Fibroblast of pulmonary artery (primary cell): Measurements from ENCODE around the gene SUGCT.
A peak's percentile ranks its signal among the peaks of the same experiment; 100 is the strongest.

Source experiments
- DNase-seq: peaks from one replicate; pipeline ENCODE4 v3.0.0-alpha.2; 2010; ENCODE audit warnings: low read depth
- H3K4me3 ChIP-seq: replicated peaks from 2 replicates; pipeline ENCODE4 v1.5.1; 2011; ENCODE audit warnings: low read depth, mild to moderate bottlenecking, control low read depth, low read length, moderate library complexity
- TF ChIP-seq, protein P1 (sequence below): IDR thresholded peaks from 2 replicates; pipeline ENCODE4 v1.5.1; 2011; ENCODE audit warnings: mild to moderate bottlenecking, control low read depth, low read length, inconsistent platforms; ENCODE audit errors: missing control alignments

SUGCT gene

DNA sequence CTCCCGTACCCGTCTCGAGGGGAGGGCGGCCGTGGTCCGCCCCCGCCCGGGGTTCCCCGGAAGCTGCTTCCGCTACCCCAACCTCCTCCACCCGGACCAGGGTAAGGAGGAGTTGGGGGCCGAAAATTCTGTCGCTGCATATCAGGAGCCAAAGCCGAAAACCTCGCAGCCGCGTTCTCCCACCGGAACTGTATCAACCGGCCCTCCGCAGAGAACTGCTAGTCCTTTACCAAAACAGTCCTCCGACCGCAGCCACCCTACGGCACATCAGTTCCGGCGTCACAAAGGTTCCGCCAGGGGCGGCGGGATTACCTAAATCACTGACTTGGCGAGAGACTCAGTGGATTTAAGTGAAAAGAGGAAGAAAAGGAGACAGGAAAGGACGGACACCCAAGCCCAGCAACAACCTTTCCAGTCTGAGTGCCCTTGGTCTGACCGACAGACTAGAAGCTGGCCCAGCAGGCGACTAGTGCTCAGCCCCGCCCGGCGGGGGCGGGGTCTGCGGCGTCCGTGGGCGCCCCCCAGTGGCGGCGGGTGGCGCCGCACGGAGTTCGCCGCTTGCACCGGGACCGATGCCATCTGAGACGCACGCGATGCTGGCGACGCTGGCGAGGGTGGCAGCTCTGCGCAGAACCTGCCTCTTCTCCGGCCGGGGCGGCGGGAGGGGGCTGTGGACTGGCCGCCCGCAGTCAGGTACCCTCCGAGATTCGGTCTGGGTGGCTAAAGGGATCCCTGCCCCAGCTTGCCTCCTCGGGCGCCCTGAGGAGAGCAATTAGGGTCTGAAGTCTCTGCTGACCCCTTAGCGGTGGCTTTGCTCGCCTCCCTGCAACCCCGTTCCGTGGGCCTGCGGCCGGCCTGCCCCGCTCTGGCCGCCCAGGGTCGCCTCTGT, at the start of gene SUGCT, which contains the start of gene MPLKIP:
TSS of gene SUGCT (plus strand) at position 578 of the 889 bp plus-strand sequence.
TSS of gene MPLKIP (minus strand) at position 195 of the 889 bp plus-strand sequence. CDS start at position 140, 55 bp downstream.
- peak; percentile 91 for DNase-seq
- peak within 1 kb of the TSS; percentile 95 for H3K4me3 ChIP-seq
- TF ChIP-seq, protein P1, sequence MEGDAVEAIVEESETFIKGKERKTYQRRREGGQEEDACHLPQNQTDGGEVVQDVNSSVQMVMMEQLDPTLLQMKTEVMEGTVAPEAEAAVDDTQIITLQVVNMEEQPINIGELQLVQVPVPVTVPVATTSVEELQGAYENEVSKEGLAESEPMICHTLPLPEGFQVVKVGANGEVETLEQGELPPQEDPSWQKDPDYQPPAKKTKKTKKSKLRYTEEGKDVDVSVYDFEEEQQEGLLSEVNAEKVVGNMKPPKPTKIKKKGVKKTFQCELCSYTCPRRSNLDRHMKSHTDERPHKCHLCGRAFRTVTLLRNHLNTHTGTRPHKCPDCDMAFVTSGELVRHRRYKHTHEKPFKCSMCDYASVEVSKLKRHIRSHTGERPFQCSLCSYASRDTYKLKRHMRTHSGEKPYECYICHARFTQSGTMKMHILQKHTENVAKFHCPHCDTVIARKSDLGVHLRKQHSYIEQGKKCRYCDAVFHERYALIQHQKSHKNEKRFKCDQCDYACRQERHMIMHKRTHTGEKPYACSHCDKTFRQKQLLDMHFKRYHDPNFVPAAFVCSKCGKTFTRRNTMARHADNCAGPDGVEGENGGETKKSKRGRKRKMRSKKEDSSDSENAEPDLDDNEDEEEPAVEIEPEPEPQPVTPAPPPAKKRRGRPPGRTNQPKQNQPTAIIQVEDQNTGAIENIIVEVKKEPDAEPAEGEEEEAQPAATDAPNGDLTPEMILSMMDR: peak; percentile 42

DNA sequence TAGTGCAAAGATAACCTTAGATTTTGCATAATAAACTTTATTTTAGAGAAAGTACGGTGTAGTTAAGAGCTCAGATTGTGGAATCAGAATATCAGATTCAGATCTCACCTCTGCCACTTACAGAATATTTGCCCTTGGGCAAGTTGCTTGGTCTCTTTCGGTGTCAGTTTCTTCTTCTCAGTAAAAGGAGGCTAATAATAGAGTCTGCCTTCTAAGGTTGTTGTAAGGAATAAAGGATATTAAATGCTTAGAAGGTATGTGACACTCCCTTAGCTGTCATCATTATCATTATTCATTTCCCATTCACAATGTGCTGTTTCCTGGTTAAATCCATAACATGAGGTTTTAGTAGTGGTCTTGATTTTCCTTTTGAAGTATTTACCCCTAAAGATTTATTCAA, 42.6 kb upstream of the SUGCT start:
- H3K4me3 ChIP-seq: no peak overlapping the region
- TF ChIP-seq, protein P1: no peak
- no peak for DNase-seq

DNA sequence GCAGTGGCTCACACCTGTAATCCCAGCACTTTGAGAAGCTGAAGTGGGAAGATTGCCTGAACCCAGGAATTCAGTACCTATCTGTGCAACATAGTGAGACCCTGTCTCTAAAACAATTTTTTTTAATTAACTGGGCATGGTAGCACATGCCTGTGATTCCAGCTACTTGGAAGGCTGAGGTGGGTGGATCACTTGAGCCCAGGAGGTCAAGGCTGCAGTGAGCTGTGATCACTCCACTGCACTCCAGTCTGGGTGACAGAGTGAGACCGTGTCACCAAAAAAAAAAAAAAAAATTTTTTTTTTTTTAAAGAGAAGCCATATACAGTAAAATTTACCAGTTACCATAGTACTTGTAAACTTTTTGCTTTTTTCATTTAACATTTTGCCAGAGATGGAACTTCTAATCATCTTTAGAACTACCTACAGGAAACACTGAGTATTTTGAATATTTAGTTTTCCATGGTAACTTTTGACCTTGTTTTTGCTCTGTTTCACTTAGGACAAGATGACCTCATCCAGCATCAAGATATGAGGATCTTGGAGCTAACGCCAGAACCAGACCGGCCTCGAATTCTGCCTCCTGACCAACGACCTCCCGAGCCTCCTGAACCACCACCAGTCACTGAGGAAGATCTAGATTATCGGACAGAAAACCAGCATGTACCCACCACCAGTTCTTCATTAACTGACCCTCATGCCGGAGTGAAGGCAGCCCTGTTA, 41.0 kb upstream of the SUGCT start:
- DNase-seq: no peak
- TF ChIP-seq, protein P1: no peak

DNA sequence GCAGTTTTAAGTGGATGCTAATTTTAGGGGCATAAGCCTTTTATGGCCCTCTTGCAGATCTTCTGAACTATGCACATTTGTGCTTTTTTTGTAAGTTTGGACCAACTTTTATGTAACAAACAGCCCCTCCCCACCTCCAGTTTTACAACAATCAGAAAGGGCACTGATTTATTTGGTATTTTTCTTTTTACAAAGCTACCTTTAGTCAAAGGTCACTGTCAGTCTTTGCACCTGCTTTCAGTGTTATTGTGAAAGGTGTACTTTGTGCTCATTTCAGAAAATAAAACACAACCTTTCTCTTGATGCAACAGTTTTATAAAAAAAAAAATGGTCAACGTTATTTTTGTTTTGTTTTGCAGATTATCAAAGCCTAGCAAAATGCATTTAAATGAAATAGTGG, 39.6 kb upstream of the SUGCT start:
- no peak for DNase-seq
- TF ChIP-seq, protein P1: no peak
- no peak overlapping the region for H3K4me3 ChIP-seq

More for the DNA sequence above, 41.0 kb upstream of the SUGCT start:
- H3K4me3 ChIP-seq: no peak overlapping the region

DNA sequence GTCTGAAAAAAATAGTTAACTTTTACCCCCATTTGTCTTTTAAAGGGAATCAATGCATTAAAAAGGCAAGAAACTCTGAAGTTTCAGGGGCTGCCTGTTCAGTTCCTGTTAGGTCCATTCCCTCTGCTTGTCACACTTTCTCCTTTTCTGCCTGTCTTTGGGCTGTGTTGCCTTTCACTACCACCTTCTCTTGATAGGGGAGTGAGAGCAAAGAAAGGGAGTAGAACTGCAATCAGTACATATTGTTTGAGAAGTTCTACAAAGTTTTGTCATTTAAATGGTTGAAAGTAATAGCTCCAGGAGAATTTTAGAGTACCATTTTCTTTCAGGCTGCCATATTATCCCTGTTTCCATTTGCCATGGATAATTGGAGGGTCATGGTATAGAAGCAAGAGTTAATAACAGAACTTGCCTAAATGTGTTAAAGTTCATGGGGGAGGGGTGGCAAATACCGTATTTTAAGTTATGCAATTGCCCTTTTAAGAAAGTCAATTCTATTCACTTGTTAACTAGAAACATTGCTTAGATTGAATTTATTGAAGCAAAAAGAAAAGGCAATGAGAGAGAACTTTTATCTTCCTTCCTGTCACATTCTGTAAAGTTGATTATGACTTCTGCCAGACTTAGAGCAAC, 39.0 kb upstream of the SUGCT start:
- no peak overlapping the region for H3K4me3 ChIP-seq
- no peak for DNase-seq
- TF ChIP-seq, protein P1: no peak

DNA sequence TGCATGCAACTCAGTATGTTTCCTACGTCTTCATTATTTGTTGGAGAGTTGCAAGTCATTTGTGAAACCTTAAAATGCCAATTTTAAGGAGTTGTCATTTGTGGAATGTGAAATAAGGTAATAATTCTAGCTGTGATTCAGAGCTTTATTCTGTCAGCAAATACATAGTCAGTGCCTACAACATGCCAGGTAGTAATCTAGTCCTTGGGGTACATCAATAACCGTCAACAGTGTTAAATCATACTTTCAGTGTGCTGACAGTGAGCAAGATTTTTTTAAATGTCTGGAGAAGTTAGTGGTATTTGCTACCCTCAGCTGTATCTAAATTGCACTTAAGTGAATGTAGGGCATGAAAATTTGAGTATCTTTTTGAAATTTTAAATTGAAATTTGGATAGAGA, 37.1 kb upstream of the SUGCT start:
- no peak overlapping the region for H3K4me3 ChIP-seq
- TF ChIP-seq, protein P1: no peak
- DNase-seq: no peak
